Left lung (tissue), 10 donors: ENCODE results near the gene HPX. TPM values are rescaled to one million over a fixed set of nuclear protein-coding genes. Genes with fewer than 3 reads are reported as not detected.

ENCODE experiments used
- ATAC-seq: fragments of 200-7000 bp; cut with Tn5 transposase; one replicate; pipeline ENCODE4 v1.9.1; 2020; ENCODE audit warnings: moderate library complexity
- DNase-seq, 4 donors: peaks; one replicate each; pipeline ENCODE4 v3.0.0-alpha.2; 2013 to 2020
- H3K27ac ChIP-seq, 2 donors: fragments of 200-600 bp; sonication (generic) in 1 of 2; one replicate each; pipeline versions ENCODE4 v1.5.0 to v1.8.0; 2020 to 2021
- H3K27me3 ChIP-seq, 2 donors: fragments of 200-600 bp; sonication (generic) in 1 of 2; one replicate each; pipeline versions ENCODE4 v1.5.0 to v1.8.0; 2020 to 2021
- H3K36me3 ChIP-seq, 2 donors: fragments of 200-600 bp; sonication (generic) in 1 of 2; one replicate each; pipeline versions ENCODE4 v1.5.0 to v1.8.0; 2020 to 2021
- H3K4me1 ChIP-seq, 2 donors: fragments of 200-600 bp; one replicate each; pipeline ENCODE4 v1.8.0; 2021
- H3K4me3 ChIP-seq, 2 donors: fragments of 200-600 bp; sonication (generic) in 1 of 2; one replicate each; pipeline versions ENCODE4 v1.5.0 to v1.8.0; 2020 to 2021; ENCODE audit warnings: mild to moderate bottlenecking in 1 of 2
- H3K9me3 ChIP-seq, 2 donors: fragments of 200-600 bp; sonication (generic) in 1 of 2; one replicate each; pipeline versions ENCODE4 v1.5.0 to v1.8.0; 2020 to 2021
- intact Hi-C, 2 donors: fragments of 100-400 bp; cut with DNase I; formaldehyde crosslinking; loops; one replicate each; pipeline versions ENCODE4 v1.11.2 to v1.14.2; 2022
- polyA plus RNA-seq, 6 donors: library from polyadenylated mRNA; unstranded; fragments of 120-200 nt; gene quantifications; one replicate each; pipeline ENCODE4 v1.2.1, GENCODE V29; 2013; ENCODE audit not compliant: insufficient read length in 6 of 6
- total RNA-seq, 2 donors: library from RNA; stranded (reverse); fragmentation: NEBNext Ultra II Directional; extraction: Animal tissue kit (Norgen Biotek cat#: 25700); gene quantifications; one replicate each; pipeline ENCODE4 v1.2.1, GENCODE V29; 2021
- TF ChIP-seq, protein P1 (sequence below), 2 donors: fragments of 200-600 bp; sonication (generic) in 1 of 2; IDR thresholded peaks; one replicate each; pipeline versions ENCODE4 v1.5.0 to v1.8.0; 2021; ENCODE audit warnings: antibody characterized with exemption in 2 of 2
- donor health status: DM: no; HTN: yes; CAD: no.
- donor health status: DM: no; HTN: no; CAD: no.

The HPX gene
- total and polyA plus RNA-seq, 8 donors: 0.86 to 11.4 (median 6.2) TPM

DNA sequence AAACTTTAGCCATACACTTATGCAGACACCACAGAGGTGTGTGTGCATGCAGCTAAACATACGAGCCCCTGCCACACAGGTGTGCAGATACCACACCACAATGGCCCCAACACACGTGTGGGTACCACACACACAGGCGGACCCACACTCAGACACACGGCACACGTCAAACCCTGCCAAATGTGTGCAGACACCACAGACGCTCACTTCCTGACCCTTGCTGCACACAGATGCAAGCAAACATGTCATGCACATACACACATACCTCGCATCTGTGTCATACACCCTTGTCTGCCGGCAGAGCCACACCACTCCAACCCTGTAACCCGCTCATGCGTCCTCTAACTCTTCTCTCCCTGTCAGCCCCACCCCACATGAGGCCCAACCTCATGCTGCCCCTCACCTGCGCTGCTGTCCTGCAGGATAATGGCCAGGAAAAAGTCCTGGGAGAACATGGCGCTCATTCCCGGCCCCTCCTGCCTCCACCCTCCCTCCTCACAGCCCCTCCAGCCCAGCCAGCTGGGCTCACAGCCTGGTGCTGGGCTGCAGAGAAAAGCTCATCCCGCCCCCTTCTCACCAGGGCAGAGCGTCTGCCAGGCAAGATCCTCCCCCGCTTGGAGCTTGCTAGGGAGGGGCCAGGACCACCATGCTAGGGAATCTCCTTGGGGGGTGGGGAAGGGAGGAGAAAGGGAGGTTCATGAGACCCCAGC is 36.3 kb downstream of the HPX start:
- Histone ChIP-seq H3K36me3 (peaks cover 0 to 7% of the 10 kb centered on the region in 2 donors), H3K27ac (no peak overlapping the region), H3K9me3 (no peaks in the 10 kb centered on the region), H3K27me3 (no peaks in the 10 kb centered on the region), H3K4me3 (no peak overlapping the region), H3K4me1 (no peaks in the 10 kb centered on the region)
- TF ChIP-seq, protein P1, sequence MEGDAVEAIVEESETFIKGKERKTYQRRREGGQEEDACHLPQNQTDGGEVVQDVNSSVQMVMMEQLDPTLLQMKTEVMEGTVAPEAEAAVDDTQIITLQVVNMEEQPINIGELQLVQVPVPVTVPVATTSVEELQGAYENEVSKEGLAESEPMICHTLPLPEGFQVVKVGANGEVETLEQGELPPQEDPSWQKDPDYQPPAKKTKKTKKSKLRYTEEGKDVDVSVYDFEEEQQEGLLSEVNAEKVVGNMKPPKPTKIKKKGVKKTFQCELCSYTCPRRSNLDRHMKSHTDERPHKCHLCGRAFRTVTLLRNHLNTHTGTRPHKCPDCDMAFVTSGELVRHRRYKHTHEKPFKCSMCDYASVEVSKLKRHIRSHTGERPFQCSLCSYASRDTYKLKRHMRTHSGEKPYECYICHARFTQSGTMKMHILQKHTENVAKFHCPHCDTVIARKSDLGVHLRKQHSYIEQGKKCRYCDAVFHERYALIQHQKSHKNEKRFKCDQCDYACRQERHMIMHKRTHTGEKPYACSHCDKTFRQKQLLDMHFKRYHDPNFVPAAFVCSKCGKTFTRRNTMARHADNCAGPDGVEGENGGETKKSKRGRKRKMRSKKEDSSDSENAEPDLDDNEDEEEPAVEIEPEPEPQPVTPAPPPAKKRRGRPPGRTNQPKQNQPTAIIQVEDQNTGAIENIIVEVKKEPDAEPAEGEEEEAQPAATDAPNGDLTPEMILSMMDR (IDR thresholded peaks at IDR 0.05): no peak
- no peak for ATAC-seq
- intact Hi-C loops: no loop called here
- DNase-seq: no peak

DNA sequence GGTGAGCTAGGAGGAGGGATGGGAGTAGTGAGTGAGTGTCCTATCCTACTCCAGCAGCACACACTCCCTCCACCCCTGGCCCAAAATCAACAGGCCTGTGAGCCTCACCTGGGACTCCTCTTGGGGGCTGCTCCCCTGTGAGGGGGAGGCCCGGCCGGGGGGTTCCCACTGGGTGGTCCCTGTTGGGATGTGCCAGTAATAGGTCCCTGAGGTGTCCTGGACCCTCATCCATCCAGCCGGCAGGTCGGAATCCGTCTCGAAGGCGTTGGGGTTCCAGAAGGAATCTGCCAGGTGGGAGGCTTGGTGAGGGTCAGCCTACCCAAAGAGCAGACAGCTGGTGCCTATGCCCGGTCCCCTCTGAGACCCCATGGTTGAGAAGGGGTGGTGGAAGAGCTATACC is 37.2 kb downstream of the HPX start:
- TF ChIP-seq, protein P1 (IDR thresholded peaks at IDR 0.05): no peak
- H3K4me3 ChIP-seq: no peak overlapping the region
- H3K4me1 ChIP-seq: no peaks in the 10 kb centered on the region
- no peaks in the 10 kb centered on the region for H3K27me3 ChIP-seq
- ATAC-seq: no peak
- peaks cover 0 to 7% of the 10 kb centered on the region in 2 donors for H3K36me3 ChIP-seq
- no peaks in the 10 kb centered on the region for H3K9me3 ChIP-seq
- H3K27ac ChIP-seq: no peak overlapping the region
- intact Hi-C loops: no loop called here
- no peak for DNase-seq

DNA sequence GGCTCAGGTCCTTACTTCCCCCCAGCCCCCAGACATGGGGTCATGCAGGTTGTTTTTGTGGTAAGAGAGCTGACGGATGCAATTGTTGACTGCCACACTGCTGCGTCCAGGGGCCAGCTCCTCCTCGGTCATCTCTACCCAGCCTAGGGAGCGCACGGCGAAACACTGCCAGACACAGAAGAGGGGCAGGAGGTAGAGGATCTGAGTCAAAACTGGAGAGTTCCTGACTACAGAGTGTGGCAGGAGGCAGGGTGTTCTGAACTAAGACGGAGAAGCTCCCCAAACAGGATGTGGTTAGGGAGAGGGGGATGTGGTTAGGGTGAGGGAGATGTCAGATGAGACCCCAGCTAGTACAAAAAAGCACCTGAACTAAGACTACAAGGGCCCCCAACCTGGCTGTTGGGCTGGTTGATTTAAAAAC is 38.2 kb downstream of the HPX start:
- Histone ChIP-seq H3K27ac (no peak overlapping the region), H3K9me3 (no peaks in the 10 kb centered on the region), H3K4me1 (peaks cover 0 to 6% of the 10 kb centered on the region in 2 donors), H3K27me3 (no peaks in the 10 kb centered on the region), H3K4me3 (no peak overlapping the region), H3K36me3 (peaks cover 0 to 7% of the 10 kb centered on the region in 2 donors)
- intact Hi-C loops: no loop called here
- DNase-seq: no peak
- TF ChIP-seq, protein P1 (IDR thresholded peaks at IDR 0.05): no peak
- no peak for ATAC-seq

DNA sequence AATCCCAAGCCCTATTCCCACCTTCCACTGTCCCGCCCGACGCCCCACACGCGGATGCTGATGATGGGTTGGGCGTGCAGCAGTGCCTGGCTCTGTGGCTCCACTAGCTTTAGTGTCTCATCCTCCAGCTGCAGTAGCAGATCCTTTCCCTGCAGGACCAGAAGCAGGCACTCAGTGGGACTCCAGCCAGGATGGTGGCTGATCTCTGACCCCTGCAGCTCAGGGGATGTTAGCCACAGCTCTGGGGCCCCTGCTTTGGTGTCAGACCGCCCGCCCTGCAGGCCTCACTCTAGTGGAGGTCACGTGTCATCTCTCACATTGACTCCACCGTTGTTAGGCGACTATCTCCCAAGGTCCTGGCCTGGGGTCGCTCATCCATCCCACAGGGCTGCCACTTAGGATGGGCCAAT is 38.7 kb downstream of the HPX start:
- intact Hi-C loops: no loop called here
- Histone ChIP-seq H3K36me3 (peaks cover 0 to 7% of the 10 kb centered on the region in 2 donors), H3K27ac (no peak overlapping the region), H3K4me3 (no peak overlapping the region), H3K27me3 (no peaks in the 10 kb centered on the region), H3K4me1 (peaks cover 0 to 11% of the 10 kb centered on the region in 2 donors), H3K9me3 (no peaks in the 10 kb centered on the region)
- ATAC-seq (no peak), DNase-seq (no peak)
- TF ChIP-seq, protein P1 (IDR thresholded peaks at IDR 0.05): no peak

DNA sequence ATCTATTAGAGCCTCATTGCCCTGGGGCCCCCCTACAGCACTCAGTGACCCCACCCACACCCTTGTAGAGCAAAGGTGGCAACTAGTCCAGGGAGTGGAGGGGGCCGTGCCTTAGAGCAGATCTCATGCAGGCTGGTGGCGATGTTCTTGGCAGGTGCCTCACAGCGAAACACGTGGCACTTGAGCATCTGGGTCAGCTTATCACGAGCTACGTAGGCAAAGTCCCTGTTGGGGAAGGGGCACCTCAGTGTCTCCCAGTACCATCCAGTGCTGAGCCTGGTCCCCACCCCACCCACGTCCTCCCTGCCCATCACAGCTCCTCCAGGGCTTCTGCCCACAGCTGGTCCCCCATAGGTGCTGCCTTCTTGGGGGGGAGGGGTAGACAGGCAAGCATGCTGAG is 39.3 kb downstream of the HPX start:
- no peak for DNase-seq
- Histone ChIP-seq H3K36me3 (peaks cover 0 to 7% of the 10 kb centered on the region in 2 donors), H3K9me3 (no peaks in the 10 kb centered on the region), H3K4me3 (no peak overlapping the region), H3K4me1 (peaks cover 0 to 12% of the 10 kb centered on the region in 2 donors), H3K27me3 (no peaks in the 10 kb centered on the region), H3K27ac (no peak overlapping the region)
- TF ChIP-seq, protein P1 (IDR thresholded peaks at IDR 0.05): no peak
- intact Hi-C loops: no loop called here
- ATAC-seq: no peak
